KMS-11 (cell line): ENCODE data around the gene AUTS2.
A peak's percentile ranks its signal among the peaks of the same experiment; 100 is the strongest.

Experiments
- H2AFZ ChIP-seq: fragments of 200-600 bp; sonication (generic); 2 replicates; pipeline ENCODE4 v1.6.1; 2016; ENCODE audit warnings: antibody characterized with exemption, mixed run types, low read depth
- H3K27ac ChIP-seq: fragments of 200-600 bp; sonication (generic); 2 replicates; pipeline ENCODE4 v1.6.1; 2016; ENCODE audit warnings: mild to moderate bottlenecking, mixed run types
- H3K27me3 ChIP-seq: fragments of 200-600 bp; sonication (generic); 2 replicates; pipeline ENCODE4 v1.6.1; 2017; ENCODE audit warnings: mild to moderate bottlenecking, low read depth, mixed run types, moderate library complexity; ENCODE audit not compliant: insufficient read depth
- H3K36me3 ChIP-seq: fragments of 200-600 bp; sonication (generic); 2 replicates; pipeline ENCODE4 v1.6.1; 2017; ENCODE audit warnings: mild to moderate bottlenecking, mixed run types; ENCODE audit not compliant: insufficient read depth
- H3K4me1 ChIP-seq: fragments of 200-600 bp; sonication (generic); 2 replicates; pipeline ENCODE4 v1.6.1; 2016; ENCODE audit warnings: mild to moderate bottlenecking, low read depth, mixed run types; ENCODE audit not compliant: poor library complexity, severe bottlenecking
- H3K4me2 ChIP-seq: fragments of 200-600 bp; sonication (generic); 2 replicates; pipeline ENCODE4 v1.7.0; 2016; ENCODE audit warnings: mild to moderate bottlenecking, mixed run types
- H3K4me3 ChIP-seq: fragments of 200-600 bp; sonication (generic); IDR thresholded peaks from 2 replicates; pipeline ENCODE4 v1.6.1; 2017; ENCODE audit warnings: low read depth, low read length, mixed read lengths; ENCODE audit not compliant: insufficient read depth
- H3K79me2 ChIP-seq: fragments of 200-600 bp; sonication (generic); 2 replicates; pipeline ENCODE4 v1.6.1; 2016; ENCODE audit warnings: low read depth, mixed run types; ENCODE audit not compliant: insufficient read depth
- H3K9ac ChIP-seq: fragments of 200-600 bp; sonication (generic); 2 replicates; pipeline ENCODE4 v1.6.1; 2016; ENCODE audit warnings: mild to moderate bottlenecking, mixed run types
- H4K20me1 ChIP-seq: fragments of 200-600 bp; sonication (generic); 2 replicates; pipeline ENCODE4 v1.6.1; 2016; ENCODE audit warnings: mild to moderate bottlenecking, mixed run types; ENCODE audit not compliant: insufficient read depth
- TF ChIP-seq, protein P1 (sequence below): fragments of 200-600 bp; sonication (generic); conservative IDR thresholded peaks from 2 replicates; pipeline ENCODE4 v1.6.1; 2017; ENCODE audit warnings: low read depth, mild to moderate bottlenecking, antibody characterized with exemption, low read length, moderate library complexity, mixed read lengths

The AUTS2 gene

GRCh38 chr7:69929622-69930021 lies 331.3 kb downstream of the AUTS2 start:
- H3K79me2 ChIP-seq, result no peaks in the 10 kb centered on the region
- H2AFZ ChIP-seq, result no peak overlapping the region
- H3K4me1 ChIP-seq, result no peaks in the 10 kb centered on the region
- H3K4me2 ChIP-seq, result no peak overlapping the region
- H3K9ac ChIP-seq, result no peak overlapping the region
- no peaks in the 10 kb centered on the region for H3K27me3 ChIP-seq
- no peaks in the 10 kb centered on the region for H3K36me3 ChIP-seq
- TF ChIP-seq, protein P1, sequence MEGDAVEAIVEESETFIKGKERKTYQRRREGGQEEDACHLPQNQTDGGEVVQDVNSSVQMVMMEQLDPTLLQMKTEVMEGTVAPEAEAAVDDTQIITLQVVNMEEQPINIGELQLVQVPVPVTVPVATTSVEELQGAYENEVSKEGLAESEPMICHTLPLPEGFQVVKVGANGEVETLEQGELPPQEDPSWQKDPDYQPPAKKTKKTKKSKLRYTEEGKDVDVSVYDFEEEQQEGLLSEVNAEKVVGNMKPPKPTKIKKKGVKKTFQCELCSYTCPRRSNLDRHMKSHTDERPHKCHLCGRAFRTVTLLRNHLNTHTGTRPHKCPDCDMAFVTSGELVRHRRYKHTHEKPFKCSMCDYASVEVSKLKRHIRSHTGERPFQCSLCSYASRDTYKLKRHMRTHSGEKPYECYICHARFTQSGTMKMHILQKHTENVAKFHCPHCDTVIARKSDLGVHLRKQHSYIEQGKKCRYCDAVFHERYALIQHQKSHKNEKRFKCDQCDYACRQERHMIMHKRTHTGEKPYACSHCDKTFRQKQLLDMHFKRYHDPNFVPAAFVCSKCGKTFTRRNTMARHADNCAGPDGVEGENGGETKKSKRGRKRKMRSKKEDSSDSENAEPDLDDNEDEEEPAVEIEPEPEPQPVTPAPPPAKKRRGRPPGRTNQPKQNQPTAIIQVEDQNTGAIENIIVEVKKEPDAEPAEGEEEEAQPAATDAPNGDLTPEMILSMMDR, result no peak
- no peaks in the 10 kb centered on the region for H4K20me1 ChIP-seq
- no peak overlapping the region for H3K27ac ChIP-seq
- no peak overlapping the region for H3K4me3 ChIP-seq

- TF ChIP-seq, protein P1, result peak; percentile 65
- H3K36me3 ChIP-seq, result no peaks in the 10 kb centered on the region
- no peaks in the 10 kb centered on the region for H3K79me2 ChIP-seq
- no peak overlapping the region for H3K4me2 ChIP-seq
- no peaks in the 10 kb centered on the region for H3K27me3 ChIP-seq
- no peak overlapping the region for H3K9ac ChIP-seq
- H4K20me1 ChIP-seq, result no peaks in the 10 kb centered on the region
- no peak overlapping the region for H3K4me3 ChIP-seq
- H3K27ac ChIP-seq, result no peak overlapping the region
- H2AFZ ChIP-seq, result no peak overlapping the region
- no peaks in the 10 kb centered on the region for H3K4me1 ChIP-seq
Observed at GRCh38 chr7:69932034-69932628, 333.9 kb downstream of the AUTS2 start.

- H4K20me1 ChIP-seq, result no peaks in the 10 kb centered on the region
Observed at GRCh38 chr7:69934144-69934903, 336.0 kb downstream of the AUTS2 start.

DNA sequence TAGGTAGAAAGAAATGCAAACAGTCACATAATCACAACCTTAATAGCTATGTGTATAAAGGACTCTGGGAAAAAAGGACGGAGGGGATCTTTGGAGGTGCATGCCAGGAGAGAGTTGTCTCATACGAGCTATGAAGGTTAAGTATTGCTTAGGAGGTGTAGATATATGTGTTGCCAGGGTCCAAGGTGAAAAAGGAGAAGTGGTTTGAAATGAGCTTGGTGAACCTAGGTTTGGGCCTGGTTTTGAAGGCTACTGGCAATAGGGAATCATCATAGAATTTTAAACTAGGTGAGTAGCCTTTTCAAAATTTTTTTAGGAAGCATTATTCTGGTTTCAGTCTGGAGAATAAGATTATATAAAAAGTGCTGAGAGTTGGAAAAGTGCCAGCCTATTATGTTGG lies 336.8 kb downstream of the AUTS2 start:
- Histone ChIP-seq H4K20me1 (no peaks in the 10 kb centered on the region), H3K4me1 (no peaks in the 10 kb centered on the region), H3K4me3 (no peak overlapping the region), H3K27ac (no peak overlapping the region), H3K79me2 (no peaks in the 10 kb centered on the region), H2AFZ (no peak overlapping the region), H3K4me2 (no peak overlapping the region), H3K9ac (no peak overlapping the region), H3K27me3 (no peaks in the 10 kb centered on the region), H3K36me3 (no peaks in the 10 kb centered on the region)
- TF ChIP-seq, protein P1, result no peak

More at GRCh38 chr7:69934144-69934903, 336.0 kb downstream of the AUTS2 start:
- no peaks in the 10 kb centered on the region for H3K36me3 ChIP-seq
- H3K9ac ChIP-seq, result no peak overlapping the region
- TF ChIP-seq, protein P1, result no peak
- H3K4me1 ChIP-seq, result no peaks in the 10 kb centered on the region
- H3K27ac ChIP-seq, result no peak overlapping the region
- H3K27me3 ChIP-seq, result no peaks in the 10 kb centered on the region
- no peaks in the 10 kb centered on the region for H3K79me2 ChIP-seq
- H3K4me2 ChIP-seq, result no peak overlapping the region
- H2AFZ ChIP-seq, result no peak overlapping the region
- no peak overlapping the region for H3K4me3 ChIP-seq
